ENCODE measurements around the gene CCL17. TPM values are rescaled to one million over a fixed set of nuclear protein-coding genes. Genes with fewer than 3 reads are reported as not detected.

Gene CCL17
- 6.7 and 7.0 TPM in 2 replicates for total RNA-seq

- Mint-ChIP-seq H3K27me3 (no peaks in the 10 kb centered on the region), H3K9me3 (no peaks in the 10 kb centered on the region), H3K4me3 (no peak within 1 kb of the TSS), H3K27ac (no peak within 1 kb of the TSS), H3K36me3 (ENCODE audit: low read depth) (no peaks in the 10 kb centered on the region), H3K4me1 (peaks cover 33% of the 10 kb centered on the region)
- intact Hi-C loops (cut with micrococcal nuclease): no loop called here
- ChIA-PET CTCF (interaction anchor here (0.7 kb wide), 1 partner anchor 103 kb away, joined by 4 read pairs; no protein-coding TSS in a partner anchor), POLR2A (interaction anchor here (1.1 kb wide), 1 partner anchor 16 kb away, joined by 6 read pairs; no protein-coding TSS in a partner anchor)
- ATAC-seq (ENCODE audit: low read depth) (no peak), DNase-seq (no peak)
- no peak for TF ChIP-seq CTCF (IDR thresholded peaks at IDR 0.05)
These were observed at the start of gene CCL17 for GRCh38 chr16:57403965-57404817. TSS of gene CCL17 (plus strand) at chr16:57404767. CDS start at chr16:57413933, 9,166 bp downstream.

GRCh38 chr16:57355898-57356414 is 48.6 kb upstream of the CCL17 start:
- DNase-seq (no peak), ATAC-seq (ENCODE audit: low read depth) (no peak)
- TF ChIP-seq CTCF (IDR thresholded peaks at IDR 0.05): no peak
- Mint-ChIP-seq H3K4me1 (peaks cover 41% of the 10 kb centered on the region), H3K27me3 (peaks cover 2% of the 10 kb centered on the region), H3K36me3 (ENCODE audit: low read depth) (peaks cover 7% of the 10 kb centered on the region), H3K27ac (no peak overlapping the region), H3K4me3 (no peak overlapping the region), H3K9me3 (no peaks in the 10 kb centered on the region)
- ChIA-PET POLR2A (interaction anchor here (0.7 kb wide), 1 partner anchor 54 kb away, joined by 6 read pairs; no protein-coding TSS in a partner anchor), CTCF (no interaction called here)
- intact Hi-C loops (cut with micrococcal nuclease): loop anchor here (2.0 kb wide), 1 partner anchor 41 kb away; no protein-coding TSS in a partner anchor

GRCh38 chr16:57356547-57356946 is 48.0 kb upstream of the CCL17 start:
- DNase-seq (no peak), ATAC-seq (ENCODE audit: low read depth) (no peak)
- intact Hi-C loops (cut with micrococcal nuclease): no loop called here
- peaks cover 9% of the 10 kb centered on the region for H3K36me3 Mint-ChIP-seq (ENCODE audit: low read depth)
- no peak overlapping the region for H3K27ac Mint-ChIP-seq
- POLR2A ChIA-PET: no interaction called here
- CTCF ChIA-PET: no interaction called here
- peaks cover 2% of the 10 kb centered on the region for H3K27me3 Mint-ChIP-seq
- no peak for TF ChIP-seq CTCF (IDR thresholded peaks at IDR 0.05)
- H3K4me3 Mint-ChIP-seq: no peak overlapping the region
- peaks cover 43% of the 10 kb centered on the region for H3K4me1 Mint-ChIP-seq
- no peaks in the 10 kb centered on the region for H3K9me3 Mint-ChIP-seq

DNA sequence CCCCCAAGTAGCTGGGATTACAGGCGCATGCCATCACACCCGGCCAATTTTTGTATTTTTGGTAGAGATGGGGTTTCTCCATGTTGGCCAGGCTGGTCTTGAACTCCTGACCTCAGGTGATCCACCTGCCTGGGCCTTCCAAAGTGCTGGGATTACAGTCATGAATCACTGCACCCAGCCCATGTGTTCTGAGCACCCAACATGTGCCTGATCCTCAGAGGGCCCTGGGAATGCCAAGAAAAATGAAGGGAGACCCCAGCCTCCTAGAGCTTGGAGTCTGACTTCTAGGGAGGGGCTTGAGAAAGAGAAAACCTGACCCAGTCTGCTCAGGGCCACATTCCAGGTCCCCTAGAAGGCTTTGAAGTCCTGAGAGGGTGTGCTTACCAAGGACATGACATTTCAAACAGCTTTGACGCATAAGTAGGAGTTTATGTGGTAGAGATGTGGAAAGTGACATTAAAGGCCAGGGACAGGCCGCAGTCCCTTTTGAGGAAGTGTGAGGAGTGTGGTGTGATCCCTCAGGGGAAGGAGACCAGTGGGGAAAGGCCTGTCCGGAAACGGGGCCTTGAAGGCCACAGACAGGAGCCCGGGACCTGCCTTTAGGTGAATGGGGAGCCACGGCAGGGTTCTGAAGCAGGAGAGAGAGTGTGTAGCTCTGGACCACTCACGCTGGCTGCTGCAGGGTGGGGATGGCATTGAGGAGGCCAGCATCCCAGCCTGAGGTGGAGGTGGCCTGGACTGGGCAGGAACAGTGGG is 47.1 kb upstream of the CCL17 start:
- Mint-ChIP-seq H3K36me3 (ENCODE audit: low read depth) (peaks cover 9% of the 10 kb centered on the region), H3K4me1 (peaks cover 38% of the 10 kb centered on the region), H3K4me3 (peak overlapping the region; percentile 85), H3K27ac (peak overlapping the region; percentile 82), H3K9me3 (no peaks in the 10 kb centered on the region), H3K27me3 (no peaks in the 10 kb centered on the region)
- POLR2A ChIA-PET: interaction anchor here (0.5 to 1.7 kb wide), 7 partner anchors 8 to 59 kb away, joined by 3 to 8 read pairs (median 3); no protein-coding TSS in a partner anchor
- peak; percentile 54 for ATAC-seq (ENCODE audit: low read depth)
- TF ChIP-seq CTCF (IDR thresholded peaks at IDR 0.05): no peak
- CTCF ChIA-PET: no interaction called here
- intact Hi-C loops (cut with micrococcal nuclease): loop anchor here (1.0 kb wide), 5 partner anchors 8 to 57 kb away; no protein-coding TSS in a partner anchor
- DNase-seq: peak; percentile 31

Data from activated B cell treated with CpG ODN at 0.5 μM for 24 hours (primary cell).